Body of pancreas (tissue), 4 donors: ENCODE results near the gene BLOC1S1.

Source experiments
- POLR2A ChIP-seq, 3 donors: fragments of 450-650 bp; IDR thresholded peaks; one replicate each; pipeline ENCODE4 v1.6.1; 2016; ENCODE audit warnings: antibody characterized with exemption in 3 of 3, mild to moderate bottlenecking in 2 of 3
- TF ChIP-seq, protein P1 (sequence below), 7 experiments: fragments of 450-650 bp in 4 of 7; fragments of 200-600 bp in 3 of 7; sonication (generic) in 3 of 7; IDR thresholded peaks; one replicate each; pipeline ENCODE4 v1.5.1; 2016 to 2019; ENCODE audit warnings: antibody characterized with exemption in 7 of 7

DNA sequence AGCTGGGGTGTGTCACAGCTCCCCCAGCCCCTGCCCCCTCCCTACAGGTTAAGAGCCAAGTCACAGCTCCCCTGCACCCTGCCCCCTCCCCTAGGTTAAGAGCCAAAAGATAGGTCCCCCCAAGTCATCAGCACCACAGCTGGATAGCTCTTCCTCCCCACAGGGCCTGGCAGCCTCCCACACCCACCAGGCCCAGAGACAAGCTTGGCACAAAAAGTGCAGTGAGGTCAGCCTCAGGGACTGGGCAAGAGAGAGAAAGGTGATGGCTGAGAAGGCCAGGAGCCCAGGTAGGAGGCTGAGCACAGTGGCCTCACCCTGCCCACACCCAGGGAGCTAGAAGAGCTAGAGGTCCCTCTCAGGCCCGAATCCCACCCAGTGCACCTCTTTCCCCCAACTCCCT is 16.9 kb upstream of the BLOC1S1 start:
- TF ChIP-seq, protein P1, sequence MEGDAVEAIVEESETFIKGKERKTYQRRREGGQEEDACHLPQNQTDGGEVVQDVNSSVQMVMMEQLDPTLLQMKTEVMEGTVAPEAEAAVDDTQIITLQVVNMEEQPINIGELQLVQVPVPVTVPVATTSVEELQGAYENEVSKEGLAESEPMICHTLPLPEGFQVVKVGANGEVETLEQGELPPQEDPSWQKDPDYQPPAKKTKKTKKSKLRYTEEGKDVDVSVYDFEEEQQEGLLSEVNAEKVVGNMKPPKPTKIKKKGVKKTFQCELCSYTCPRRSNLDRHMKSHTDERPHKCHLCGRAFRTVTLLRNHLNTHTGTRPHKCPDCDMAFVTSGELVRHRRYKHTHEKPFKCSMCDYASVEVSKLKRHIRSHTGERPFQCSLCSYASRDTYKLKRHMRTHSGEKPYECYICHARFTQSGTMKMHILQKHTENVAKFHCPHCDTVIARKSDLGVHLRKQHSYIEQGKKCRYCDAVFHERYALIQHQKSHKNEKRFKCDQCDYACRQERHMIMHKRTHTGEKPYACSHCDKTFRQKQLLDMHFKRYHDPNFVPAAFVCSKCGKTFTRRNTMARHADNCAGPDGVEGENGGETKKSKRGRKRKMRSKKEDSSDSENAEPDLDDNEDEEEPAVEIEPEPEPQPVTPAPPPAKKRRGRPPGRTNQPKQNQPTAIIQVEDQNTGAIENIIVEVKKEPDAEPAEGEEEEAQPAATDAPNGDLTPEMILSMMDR (IDR thresholded peaks at IDR 0.05): no peak
- no peak for TF ChIP-seq POLR2A (IDR thresholded peaks at IDR 0.05)
